Measurements from ENCODE around the gene BARHL1. TPM values are rescaled to one million over a fixed set of nuclear protein-coding genes. Genes with fewer than 3 reads are reported as not detected.
A peak's percentile ranks its signal among the peaks of the same experiment; 100 is the strongest.

The BARHL1 gene
- polyA plus RNA-seq, 1 donor (not counting 4 experiments of a cell fraction or from before 2014, with no cell fraction given), result not detected

DNA sequence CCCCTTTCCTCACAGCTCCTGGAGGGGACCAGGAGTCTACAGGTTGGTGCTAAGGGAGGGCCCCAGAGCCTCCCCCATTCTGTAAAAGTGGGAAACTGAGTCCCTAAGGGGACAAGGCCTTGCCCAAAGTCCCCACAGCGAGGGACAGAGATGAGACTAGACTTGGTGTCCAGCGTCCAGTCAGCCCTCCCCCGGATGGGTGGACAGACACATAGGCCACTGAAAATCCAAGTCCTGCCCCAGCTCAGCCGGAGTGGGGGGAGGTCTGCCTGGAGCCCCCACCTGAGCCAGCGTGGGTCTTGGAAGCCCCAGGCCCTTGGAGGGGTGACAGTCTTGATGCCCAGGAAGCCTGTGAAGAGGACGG is 5.2 kb downstream of the BARHL1 start:
- peaks cover 27% of the 10 kb centered on the region for H4K20me1 ChIP-seq (ENCODE audit: control insufficient read depth, extremely low read depth, insufficient read depth, low read length)
- no peak for FAIRE-seq

DNA sequence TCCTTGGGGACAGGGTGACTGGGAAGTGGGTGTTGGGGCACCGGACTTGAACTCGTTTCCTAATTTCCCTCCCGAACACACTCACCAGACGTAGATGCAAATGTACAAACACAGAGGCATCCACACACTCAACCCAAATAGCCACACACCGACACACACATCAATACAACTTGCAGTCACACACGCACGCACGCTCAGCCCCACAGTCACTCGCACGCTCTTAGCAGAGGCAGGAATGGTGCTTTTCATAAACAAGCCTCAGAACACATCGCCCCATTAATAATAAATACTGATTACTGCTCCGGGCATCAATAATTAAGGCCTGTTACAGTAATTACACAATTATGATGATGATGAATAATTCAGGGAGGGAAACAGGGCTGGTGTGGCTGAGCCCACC is 5.7 kb downstream of the BARHL1 start:
- peaks cover 27% of the 10 kb centered on the region for H4K20me1 ChIP-seq (ENCODE audit: control insufficient read depth, extremely low read depth, insufficient read depth, low read length)
- no peaks in the 10 kb centered on the region for H3K79me2 ChIP-seq (ENCODE audit: control insufficient read depth, insufficient read depth, low read length)
- H2AFZ ChIP-seq (ENCODE audit: control insufficient read depth, low read length), result no peak overlapping the region
- no peak for FAIRE-seq
- dilution Hi-C loops (cut with MboI; ENCODE audit: extremely low pct_ligation_motif_present, low sequenced_read_pairs), result no loop called here
- DNase-seq (ENCODE audit: low read depth, low spot score), result no peak
- H3K4me1 ChIP-seq (ENCODE audit: control insufficient read depth, extremely low read depth, insufficient read depth, low read length), result peaks cover 2% of the 10 kb centered on the region
- no peaks in the 10 kb centered on the region for H3K36me3 ChIP-seq (ENCODE audit: control insufficient read depth in 2 of 2, extremely low read depth in 1 of 2, insufficient read depth in 2 of 2, low read length in 2 of 2)
- peaks cover 2% of the 10 kb centered on the region for H3K9me1 ChIP-seq (ENCODE audit: control insufficient read depth, extremely low read depth, insufficient read depth, low read length)
- H3K4me2 ChIP-seq (ENCODE audit: control insufficient read depth, extremely low read depth, insufficient read depth, low read depth, low read length), result no peak overlapping the region
- no peaks in the 10 kb centered on the region for H3K9me3 ChIP-seq (ENCODE audit: control insufficient read depth, low read depth, low read length)
- H3K27me3 ChIP-seq (ENCODE audit: control insufficient read depth, extremely low read depth, insufficient read depth, low read length), result peaks cover 86% of the 10 kb centered on the region
- H3K4me3 ChIP-seq (ENCODE audit: control insufficient read depth in 2 of 3, extremely low read depth in 1 of 3, insufficient read depth in 2 of 3, low read depth in 1 of 3, low read length in 3 of 3), result no peak overlapping the region
- peak; percentile 52 for TF ChIP-seq EZH2 (IDR thresholded peaks at IDR 0.05; ENCODE audit: low read length)
- TF ChIP-seq, protein P1, sequence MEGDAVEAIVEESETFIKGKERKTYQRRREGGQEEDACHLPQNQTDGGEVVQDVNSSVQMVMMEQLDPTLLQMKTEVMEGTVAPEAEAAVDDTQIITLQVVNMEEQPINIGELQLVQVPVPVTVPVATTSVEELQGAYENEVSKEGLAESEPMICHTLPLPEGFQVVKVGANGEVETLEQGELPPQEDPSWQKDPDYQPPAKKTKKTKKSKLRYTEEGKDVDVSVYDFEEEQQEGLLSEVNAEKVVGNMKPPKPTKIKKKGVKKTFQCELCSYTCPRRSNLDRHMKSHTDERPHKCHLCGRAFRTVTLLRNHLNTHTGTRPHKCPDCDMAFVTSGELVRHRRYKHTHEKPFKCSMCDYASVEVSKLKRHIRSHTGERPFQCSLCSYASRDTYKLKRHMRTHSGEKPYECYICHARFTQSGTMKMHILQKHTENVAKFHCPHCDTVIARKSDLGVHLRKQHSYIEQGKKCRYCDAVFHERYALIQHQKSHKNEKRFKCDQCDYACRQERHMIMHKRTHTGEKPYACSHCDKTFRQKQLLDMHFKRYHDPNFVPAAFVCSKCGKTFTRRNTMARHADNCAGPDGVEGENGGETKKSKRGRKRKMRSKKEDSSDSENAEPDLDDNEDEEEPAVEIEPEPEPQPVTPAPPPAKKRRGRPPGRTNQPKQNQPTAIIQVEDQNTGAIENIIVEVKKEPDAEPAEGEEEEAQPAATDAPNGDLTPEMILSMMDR (optimal IDR thresholded peaks at IDR 0.05 in 1 of 3, IDR thresholded peaks at IDR 0.05 in 1 of 3, conservative IDR thresholded peaks at IDR 0.05 in 1 of 3; ENCODE audit: extremely low read depth in 1 of 3, insufficient read depth in 2 of 3, low read length in 3 of 3), result no peak
- no peak overlapping the region for H3K9ac ChIP-seq (ENCODE audit: control insufficient read depth, extremely low read depth, insufficient read depth, low read length)
- H3K27ac ChIP-seq (ENCODE audit: control insufficient read depth, insufficient read depth, low read length), result no peak overlapping the region

More for the DNA sequence above, 5.2 kb downstream of the BARHL1 start:
- TF ChIP-seq, protein P1 (optimal IDR thresholded peaks at IDR 0.05 in 1 of 3, IDR thresholded peaks at IDR 0.05 in 1 of 3, conservative IDR thresholded peaks at IDR 0.05 in 1 of 3; ENCODE audit: extremely low read depth in 1 of 3, insufficient read depth in 2 of 3, low read length in 3 of 3), result no peak
- peak; percentile 9 for TF ChIP-seq EZH2 (IDR thresholded peaks at IDR 0.05; ENCODE audit: low read length)
- DNase-seq (ENCODE audit: low read depth, low spot score), result no peak
- Histone ChIP-seq H3K27ac (ENCODE audit: control insufficient read depth, insufficient read depth, low read length) (no peak overlapping the region), H3K4me3 (ENCODE audit: control insufficient read depth in 2 of 3, extremely low read depth in 1 of 3, insufficient read depth in 2 of 3, low read depth in 1 of 3, low read length in 3 of 3) (no peak overlapping the region), H3K9me3 (ENCODE audit: control insufficient read depth, low read depth, low read length) (no peaks in the 10 kb centered on the region), H3K27me3 (ENCODE audit: control insufficient read depth, extremely low read depth, insufficient read depth, low read length) (peaks cover 91% of the 10 kb centered on the region), H3K79me2 (ENCODE audit: control insufficient read depth, insufficient read depth, low read length) (no peaks in the 10 kb centered on the region), H3K9me1 (ENCODE audit: control insufficient read depth, extremely low read depth, insufficient read depth, low read length) (peaks cover 2% of the 10 kb centered on the region), H2AFZ (ENCODE audit: control insufficient read depth, low read length) (no peak overlapping the region), H3K4me1 (ENCODE audit: control insufficient read depth, extremely low read depth, insufficient read depth, low read length) (peaks cover 2% of the 10 kb centered on the region), H3K36me3 (ENCODE audit: control insufficient read depth in 2 of 2, extremely low read depth in 1 of 2, insufficient read depth in 2 of 2, low read length in 2 of 2) (no peaks in the 10 kb centered on the region), H3K4me2 (ENCODE audit: control insufficient read depth, extremely low read depth, insufficient read depth, low read depth, low read length) (no peak overlapping the region), H3K9ac (ENCODE audit: control insufficient read depth, extremely low read depth, insufficient read depth, low read length) (no peak overlapping the region)
- dilution Hi-C loops (cut with MboI; ENCODE audit: extremely low pct_ligation_motif_present, low sequenced_read_pairs), result no loop called here
